ENCODE results near the gene QSOX2. TPM values are rescaled to one million over a fixed set of nuclear protein-coding genes. Genes with fewer than 3 reads are reported as not detected.

The QSOX2 gene
- total RNA-seq, 2 donors from 2014 or later: 4.9 to 12.0 TPM

DNA sequence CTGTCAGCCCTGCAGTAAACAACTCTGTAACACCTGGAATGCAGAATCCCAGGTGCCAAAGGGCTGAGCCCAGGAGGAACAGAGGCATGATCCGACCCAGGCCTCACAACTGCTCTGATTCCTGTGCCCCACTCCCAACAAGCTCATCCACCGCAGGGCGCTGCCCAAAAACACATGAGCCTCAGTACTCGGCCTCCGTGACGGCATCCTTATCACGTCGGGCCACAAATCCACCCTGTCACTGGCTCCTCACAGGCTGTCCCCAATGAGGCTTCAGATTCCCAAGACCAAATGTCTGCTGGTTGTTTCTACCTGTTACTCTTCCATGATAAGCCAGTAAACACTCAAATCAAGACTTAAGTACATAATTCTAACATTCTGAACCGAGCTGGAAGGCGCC is 15.2 kb downstream of the QSOX2 start:
- no peaks in the 10 kb centered on the region for H3K27me3 ChIP-seq
- H3K27ac ChIP-seq: no peak overlapping the region
- TF ChIP-seq, protein P1, sequence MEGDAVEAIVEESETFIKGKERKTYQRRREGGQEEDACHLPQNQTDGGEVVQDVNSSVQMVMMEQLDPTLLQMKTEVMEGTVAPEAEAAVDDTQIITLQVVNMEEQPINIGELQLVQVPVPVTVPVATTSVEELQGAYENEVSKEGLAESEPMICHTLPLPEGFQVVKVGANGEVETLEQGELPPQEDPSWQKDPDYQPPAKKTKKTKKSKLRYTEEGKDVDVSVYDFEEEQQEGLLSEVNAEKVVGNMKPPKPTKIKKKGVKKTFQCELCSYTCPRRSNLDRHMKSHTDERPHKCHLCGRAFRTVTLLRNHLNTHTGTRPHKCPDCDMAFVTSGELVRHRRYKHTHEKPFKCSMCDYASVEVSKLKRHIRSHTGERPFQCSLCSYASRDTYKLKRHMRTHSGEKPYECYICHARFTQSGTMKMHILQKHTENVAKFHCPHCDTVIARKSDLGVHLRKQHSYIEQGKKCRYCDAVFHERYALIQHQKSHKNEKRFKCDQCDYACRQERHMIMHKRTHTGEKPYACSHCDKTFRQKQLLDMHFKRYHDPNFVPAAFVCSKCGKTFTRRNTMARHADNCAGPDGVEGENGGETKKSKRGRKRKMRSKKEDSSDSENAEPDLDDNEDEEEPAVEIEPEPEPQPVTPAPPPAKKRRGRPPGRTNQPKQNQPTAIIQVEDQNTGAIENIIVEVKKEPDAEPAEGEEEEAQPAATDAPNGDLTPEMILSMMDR (IDR thresholded peaks at IDR 0.05): no peak
- no peaks in the 10 kb centered on the region for H3K4me1 ChIP-seq
- intact Hi-C loops (cut with DNase I): no loop called here
- no peaks in the 10 kb centered on the region for H3K36me3 ChIP-seq
- H3K9me3 ChIP-seq: no peaks in the 10 kb centered on the region
- no peak overlapping the region for H3K4me3 ChIP-seq
- H3K9ac ChIP-seq (ENCODE audit: low read depth in 2 of 2, low read length in 2 of 2): no peak overlapping the region
- no peak for DNase-seq

DNA sequence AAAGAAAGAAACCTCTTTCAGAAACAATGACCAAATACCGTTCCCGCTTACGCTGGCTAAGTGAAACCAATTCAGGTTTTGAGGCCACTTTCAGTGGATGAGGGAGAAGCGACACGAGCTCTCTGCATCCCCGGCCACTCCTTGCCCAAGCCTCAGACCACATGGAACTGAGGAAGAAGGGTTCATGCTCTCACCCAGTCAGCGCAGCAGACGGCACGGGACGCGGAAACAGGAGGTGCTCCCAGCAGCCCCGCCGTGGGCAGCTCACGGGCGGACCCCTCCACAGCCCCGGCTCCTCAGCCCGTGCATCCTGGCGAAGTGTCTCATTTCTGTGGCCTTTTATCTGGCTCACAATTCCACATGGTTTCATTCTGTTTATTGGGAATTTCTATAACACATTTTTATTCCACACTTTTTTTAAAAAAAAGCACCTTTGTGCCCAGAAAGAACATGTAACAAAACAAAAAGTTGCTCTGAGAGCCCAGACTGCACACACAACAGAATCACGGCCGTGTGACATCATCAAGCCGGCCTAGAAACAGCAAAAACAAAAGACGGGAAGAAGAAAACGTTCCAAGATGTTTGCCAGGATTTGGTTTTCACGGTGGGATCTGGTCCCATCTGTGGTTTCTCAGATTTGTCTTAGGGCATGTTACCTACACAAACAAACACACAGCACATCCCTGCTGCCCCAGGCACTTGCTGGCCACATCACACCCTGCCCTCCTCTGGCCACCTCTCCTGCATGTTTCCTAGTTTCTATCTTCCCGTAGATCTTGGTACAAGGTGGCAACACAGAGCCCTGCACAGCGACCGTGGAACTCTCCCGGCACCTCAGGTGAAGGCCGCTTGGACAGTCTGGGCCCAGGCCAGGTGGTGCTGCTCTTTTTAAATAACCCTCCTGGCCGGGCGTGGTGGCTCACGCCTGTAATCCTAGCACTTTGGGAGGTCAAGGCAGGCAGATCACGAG is 16.2 kb downstream of the QSOX2 start:
- no peak overlapping the region for H3K9ac ChIP-seq (ENCODE audit: low read depth in 2 of 2, low read length in 2 of 2)
- H3K36me3 ChIP-seq: no peaks in the 10 kb centered on the region
- intact Hi-C loops (cut with DNase I): no loop called here
- TF ChIP-seq, protein P1 (IDR thresholded peaks at IDR 0.05): no peak
- H3K27ac ChIP-seq: no peak overlapping the region
- no peak for DNase-seq
- H3K4me3 ChIP-seq: no peak overlapping the region
- no peaks in the 10 kb centered on the region for H3K27me3 ChIP-seq
- H3K4me1 ChIP-seq: no peaks in the 10 kb centered on the region
- H3K9me3 ChIP-seq: no peaks in the 10 kb centered on the region

DNA sequence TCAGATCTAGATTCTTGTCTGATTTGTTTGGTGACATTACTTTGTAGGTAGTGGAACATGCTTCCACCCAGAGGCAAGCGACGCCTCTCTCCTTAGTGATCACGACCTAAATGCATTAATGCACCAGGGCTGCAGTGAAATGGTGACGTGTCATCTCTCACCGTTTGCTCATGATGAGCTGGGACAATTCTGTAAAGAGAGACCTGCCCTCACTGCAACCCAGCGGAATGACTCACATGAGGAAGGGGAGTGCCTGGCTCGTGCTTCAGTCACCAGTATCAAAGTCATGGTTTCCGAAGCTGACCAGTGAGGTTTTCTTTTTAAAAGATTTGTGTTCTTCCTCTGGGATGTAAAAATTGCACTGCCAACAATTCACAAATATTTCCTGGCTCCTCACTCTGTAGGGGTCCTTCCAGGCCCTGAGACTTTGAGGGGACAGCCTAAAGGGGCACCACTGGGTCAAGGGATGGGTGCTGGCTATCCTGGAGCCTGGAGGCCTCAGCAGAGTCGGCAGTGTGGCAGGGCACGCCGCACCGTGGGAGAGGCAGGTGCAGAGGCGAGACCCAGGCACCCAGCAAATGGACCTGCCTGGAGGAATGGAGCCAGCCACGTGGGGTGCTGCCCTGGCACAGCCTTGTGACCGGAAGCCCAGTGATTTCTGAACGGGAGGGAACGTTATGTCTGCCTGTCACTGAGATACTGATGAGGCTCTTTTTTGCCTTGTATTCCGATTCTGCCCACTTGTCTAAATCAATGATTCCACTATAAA is 17.3 kb downstream of the QSOX2 start:
- Histone ChIP-seq H3K4me1 (no peaks in the 10 kb centered on the region), H3K36me3 (no peaks in the 10 kb centered on the region), H3K4me3 (no peak overlapping the region), H3K9ac (ENCODE audit: low read depth in 2 of 2, low read length in 2 of 2) (no peak overlapping the region), H3K9me3 (no peaks in the 10 kb centered on the region), H3K27me3 (no peaks in the 10 kb centered on the region), H3K27ac (no peak overlapping the region)
- TF ChIP-seq, protein P1 (IDR thresholded peaks at IDR 0.05): no peak
- no peak for DNase-seq
- intact Hi-C loops (cut with DNase I): no loop called here

GRCh38 chr9:136226680-136227407 is 18.8 kb downstream of the QSOX2 start:
- H3K36me3 ChIP-seq: no peaks in the 10 kb centered on the region
- H3K27me3 ChIP-seq: no peaks in the 10 kb centered on the region
- no peak overlapping the region for H3K27ac ChIP-seq
- DNase-seq: no peak
- no peaks in the 10 kb centered on the region for H3K9me3 ChIP-seq
- H3K4me3 ChIP-seq: no peak overlapping the region
- intact Hi-C loops (cut with DNase I): no loop called here
- TF ChIP-seq, protein P1 (IDR thresholded peaks at IDR 0.05): no peak
- H3K9ac ChIP-seq (ENCODE audit: low read depth in 2 of 2, low read length in 2 of 2): no peak overlapping the region
- H3K4me1 ChIP-seq: no peaks in the 10 kb centered on the region

Data from colonic mucosa (tissue), 4 donors.